NCI-H748 (cell line): ENCODE measurements around the gene HECW1.

ENCODE experiments used
- DNase-seq: peaks from one replicate; lab custom pipeline; 2025; ENCODE audit not compliant: unreplicated experiment; lab: John Stamatoyannopoulos, UW

HECW1 gene

DNA sequence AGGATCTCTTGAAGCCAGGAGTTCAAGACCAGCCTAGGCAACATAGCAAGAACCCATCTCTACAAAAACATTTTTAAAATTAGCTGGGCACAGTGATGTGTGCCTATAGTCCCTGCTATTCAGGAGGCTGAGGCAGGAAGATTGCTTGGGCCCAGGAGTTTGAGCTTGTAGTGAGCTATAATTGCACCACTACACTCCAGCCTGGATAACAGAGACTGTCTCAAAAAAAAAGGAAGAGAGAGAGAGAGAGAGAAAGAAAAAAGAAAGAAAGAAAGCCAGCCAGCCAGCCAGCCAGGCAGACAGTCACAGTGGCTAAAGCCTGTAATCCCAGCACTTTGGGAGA lies 375.3 kb downstream of the HECW1 start:
- DNase-seq: no peak

DNA sequence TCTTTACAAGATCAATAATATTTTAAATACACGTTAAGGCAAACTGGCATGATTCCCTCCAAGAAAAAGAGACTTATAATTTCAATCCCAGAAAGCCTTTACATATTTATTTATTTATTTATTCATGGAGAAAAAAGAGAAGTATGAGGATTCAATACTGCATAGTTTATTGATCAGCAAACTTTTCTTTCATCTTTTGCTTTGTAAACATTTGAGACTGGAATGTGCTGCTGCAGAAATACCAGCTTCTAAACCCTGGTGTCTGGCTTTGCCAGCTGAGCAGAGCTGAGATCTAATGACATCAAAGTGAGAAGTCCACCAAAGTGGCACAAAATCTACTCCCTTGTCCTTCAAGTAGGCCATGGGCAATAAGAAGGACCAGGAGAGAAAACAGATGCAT lies 376.8 kb downstream of the HECW1 start:
- no peak for DNase-seq

DNA sequence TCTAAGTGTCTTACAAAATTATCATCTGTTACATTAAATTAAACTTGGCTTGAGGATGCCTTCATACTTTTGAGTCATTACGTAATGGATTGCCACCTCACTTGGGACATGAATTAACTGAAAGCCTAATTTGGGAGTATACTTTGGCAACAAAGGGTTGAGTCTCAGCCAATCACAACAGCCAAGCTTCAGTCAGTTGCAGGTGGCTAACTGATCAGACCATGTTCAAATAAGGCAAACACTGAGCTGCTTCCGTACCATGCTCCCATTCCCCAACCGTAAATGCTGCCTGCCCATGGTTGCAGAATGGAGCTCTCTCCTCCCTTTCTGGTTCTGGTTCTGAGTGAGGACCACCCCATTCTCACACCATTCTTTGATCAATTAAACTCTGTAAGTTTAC lies 377.6 kb downstream of the HECW1 start:
- no peak for DNase-seq

DNA sequence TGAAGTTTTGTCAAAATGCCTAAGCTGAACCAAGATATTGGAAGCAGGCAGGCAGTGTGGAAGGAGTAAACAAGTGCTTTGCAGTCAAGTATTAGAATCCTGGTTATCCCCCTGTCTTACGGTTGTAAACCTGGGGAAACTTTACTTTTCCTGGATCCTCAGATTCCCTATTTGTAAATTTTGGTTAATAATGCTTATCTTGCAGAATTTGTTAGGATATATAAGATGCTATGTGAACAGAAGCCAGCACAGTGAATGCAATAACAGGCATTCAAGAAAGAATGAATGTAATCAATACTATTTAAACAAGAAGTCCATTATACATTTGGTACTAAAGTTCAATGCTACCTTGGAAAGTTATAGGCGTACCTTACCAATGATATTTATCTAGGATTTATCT lies 378.7 kb downstream of the HECW1 start:
- DNase-seq: no peak

DNA sequence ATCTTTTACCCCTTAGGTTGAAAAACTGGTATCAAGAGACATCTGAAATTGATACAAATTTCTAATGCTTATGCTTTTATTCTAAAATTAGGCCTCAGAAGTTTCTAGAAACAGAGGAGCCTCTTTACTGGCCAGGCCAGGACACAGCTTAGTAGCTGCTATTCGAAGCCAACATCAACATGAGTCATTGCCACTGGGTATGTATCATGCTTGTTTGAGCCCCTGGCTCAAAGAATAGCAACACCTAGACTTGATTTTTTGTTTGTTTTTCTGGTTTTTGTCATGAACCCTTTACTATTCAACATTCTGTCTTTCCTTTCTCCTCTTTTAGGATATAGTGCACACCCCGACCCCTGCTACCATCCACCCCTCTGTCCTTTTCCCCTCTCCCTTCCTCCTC lies 379.5 kb downstream of the HECW1 start:
- DNase-seq: no peak

DNA sequence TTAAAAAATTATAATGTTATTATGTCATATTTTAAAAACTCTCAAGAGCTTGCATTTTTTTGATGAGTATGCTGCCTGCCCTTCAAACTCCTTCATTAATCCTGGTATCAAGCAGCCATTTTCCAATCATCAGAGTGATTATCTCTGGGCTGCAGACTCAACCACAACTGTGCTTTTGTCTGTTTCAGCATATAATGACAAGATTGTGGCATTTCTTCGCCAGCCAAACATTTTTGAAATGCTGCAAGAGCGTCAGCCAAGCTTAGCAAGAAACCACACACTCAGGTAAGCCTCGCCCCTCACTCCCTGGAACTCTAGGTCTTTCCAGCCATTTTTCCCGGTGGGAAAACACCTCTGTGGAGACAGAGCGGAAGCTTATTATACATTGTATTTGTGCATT lies 380.4 kb downstream of the HECW1 start:
- no peak for DNase-seq

DNA sequence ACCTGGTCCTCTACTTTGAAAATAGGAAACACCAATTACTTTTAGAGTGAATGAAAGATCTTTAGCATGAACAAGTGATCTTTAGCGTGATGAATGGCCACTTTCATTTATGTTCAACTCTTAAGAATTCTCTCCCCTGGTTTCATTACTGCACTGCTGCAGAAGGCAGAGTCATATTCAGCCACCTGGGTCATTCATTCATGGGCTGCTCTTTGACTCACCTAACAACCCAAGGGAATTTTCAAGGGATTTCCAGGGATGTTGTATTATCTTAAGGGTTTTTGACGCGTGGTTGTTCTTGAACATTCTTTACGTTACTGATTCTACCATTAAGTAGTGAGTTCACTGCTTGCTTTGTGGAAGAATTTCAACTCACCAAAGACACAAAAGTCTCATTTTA lies 383.1 kb downstream of the HECW1 start:
- DNase-seq: no peak

DNA sequence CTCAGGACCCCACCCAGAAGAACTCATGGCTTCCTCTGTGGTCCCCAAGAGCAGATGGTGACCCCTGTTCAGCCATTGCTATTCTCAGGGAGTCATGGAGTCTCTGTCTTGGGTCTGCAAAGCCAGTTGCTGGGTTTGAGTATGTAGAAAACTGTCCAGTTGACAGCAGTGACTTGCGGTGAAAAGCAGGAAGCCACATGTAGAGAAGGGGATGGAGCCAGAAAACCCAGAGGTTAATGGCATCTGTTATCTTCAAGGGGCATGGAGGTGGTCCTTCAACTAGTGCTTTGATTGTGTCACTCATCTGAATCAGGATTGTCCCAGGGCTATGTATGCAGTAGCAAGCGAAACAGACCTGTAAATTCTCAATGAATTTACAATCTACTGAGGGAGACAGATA lies 384.1 kb downstream of the HECW1 start:
- no peak for DNase-seq

DNA sequence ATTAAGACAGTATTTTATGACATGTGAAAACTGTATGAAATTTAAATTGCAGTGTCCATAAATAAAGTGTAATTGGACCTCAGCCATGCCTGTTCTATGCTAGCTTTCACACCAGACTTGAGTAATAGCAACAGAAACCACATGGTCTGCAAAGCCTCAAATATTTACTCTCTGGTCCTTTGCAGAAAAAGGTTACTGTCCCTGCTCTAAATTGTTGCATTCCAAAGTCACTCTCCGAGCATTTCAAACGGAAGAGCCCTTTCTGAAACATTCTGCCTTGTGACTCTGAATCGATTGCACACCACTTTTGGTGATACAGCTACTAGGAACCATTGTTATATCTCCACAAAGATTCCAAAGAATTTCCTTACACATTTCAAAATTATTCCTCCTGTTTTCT lies 389.4 kb downstream of the HECW1 start:
- no peak for DNase-seq

DNA sequence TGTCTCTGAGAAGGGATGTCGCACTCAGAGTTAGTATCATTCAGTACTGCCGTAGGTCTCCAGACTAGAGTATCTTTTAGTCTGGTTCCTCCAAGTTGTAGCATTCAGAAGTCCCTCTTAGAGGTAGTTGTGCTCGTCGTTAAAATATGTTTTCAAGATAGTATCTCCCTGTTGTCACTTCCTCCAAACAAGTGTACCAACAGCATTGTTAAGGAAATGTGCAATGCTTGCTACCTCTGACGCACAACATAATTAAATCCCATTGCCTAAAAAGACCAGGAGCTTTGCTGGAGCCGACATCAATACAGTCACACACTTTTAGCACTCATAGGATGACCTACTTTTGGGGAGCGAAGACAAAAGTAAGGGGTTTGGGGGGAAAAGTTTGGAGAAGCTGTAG lies 390.5 kb downstream of the HECW1 start:
- no peak for DNase-seq

DNA sequence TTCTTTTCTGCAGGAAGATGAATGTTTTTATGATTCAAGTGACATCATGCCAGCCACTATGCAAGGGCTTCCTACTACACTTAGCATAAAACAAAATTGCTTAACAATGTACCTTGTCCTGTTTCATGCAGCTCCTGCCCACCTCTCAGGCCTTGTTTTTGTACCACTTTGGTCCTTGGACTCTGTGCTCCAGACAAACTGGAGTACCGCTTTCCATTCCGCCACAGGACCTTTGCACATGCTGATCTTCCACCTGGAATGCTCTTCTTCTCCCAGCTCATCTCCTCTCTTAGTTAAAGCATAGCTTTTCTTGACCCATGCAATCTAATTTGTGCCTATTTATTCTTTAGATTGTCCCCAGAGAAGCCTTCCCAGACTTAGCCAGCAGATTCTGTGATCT lies 393.0 kb downstream of the HECW1 start:
- no peak for DNase-seq

DNA sequence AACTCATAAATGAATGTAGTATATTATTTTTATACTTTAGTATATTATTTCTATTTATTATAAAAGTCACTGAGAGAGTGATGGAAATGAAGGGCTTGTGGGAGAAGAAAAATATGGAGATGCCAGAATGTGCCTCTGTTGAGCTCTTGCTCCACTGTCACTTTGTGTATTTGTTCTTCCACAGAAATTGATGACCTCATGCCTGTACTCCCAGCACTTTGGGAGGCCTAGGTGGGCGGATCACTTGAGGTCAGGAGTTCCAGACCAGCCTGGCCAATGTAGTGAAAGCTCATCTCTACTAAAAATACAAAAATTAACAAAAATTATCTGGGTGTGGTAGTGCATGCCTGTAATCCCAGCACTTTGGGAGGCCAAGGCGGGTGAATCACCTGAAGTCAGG lies 394.0 kb downstream of the HECW1 start:
- DNase-seq: no peak

DNA sequence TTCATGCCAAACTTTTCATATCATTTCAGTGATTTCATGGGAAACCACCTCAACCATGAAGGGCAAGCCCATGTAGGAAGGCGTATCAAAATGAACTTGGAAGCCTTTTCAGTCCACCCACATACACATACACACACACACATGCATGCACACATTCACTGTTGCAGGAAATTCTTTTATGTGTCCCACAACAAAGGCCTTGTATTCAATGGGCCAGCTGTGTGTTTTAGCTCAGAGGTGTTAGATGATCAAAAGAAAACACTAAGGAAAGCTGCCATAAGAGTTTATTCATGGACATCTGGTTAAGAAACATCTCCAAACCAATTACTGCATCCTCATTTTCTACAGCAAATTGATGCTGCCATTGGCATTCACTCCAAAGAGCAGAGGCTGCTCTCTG lies 396.0 kb downstream of the HECW1 start:
- no peak for DNase-seq

DNA sequence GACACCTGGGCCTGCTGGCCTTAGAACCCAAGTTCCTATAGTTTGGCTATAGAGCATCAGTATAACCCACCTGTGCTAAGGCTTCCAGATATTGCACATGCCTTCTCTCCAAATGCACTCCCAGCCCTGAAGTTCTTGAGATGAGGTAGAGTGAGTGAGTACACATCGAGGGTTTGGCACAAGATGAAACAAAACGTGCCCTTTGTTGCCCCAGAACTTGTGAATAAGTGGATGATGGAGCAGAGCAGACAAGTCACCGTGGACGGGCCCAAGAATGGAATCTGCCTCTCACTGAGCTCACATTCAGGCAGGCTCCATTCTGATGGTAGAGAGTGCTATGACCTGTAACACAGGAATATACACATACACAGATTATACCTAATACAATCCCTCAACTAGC lies 397.5 kb downstream of the HECW1 start:
- DNase-seq: no peak

DNA sequence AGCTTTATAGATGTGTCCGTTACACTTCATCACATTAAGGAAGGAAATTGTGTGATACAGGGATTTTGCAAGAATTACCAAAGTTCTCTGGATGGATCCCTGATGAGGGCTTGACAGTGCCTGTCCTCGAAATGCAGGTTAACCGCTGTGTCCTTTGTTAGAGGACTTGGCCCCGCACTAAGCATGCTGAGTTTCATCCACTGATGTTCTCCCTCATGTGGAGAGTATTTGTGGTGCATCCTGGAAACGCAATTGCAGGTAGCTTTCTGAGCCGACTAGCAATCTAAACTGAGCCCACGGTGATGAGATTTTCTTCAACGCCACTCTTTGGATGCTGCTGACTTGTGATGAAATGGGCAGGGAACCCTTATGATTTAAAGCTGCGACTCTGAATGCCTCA lies 398.6 kb downstream of the HECW1 start:
- DNase-seq: no peak

DNA sequence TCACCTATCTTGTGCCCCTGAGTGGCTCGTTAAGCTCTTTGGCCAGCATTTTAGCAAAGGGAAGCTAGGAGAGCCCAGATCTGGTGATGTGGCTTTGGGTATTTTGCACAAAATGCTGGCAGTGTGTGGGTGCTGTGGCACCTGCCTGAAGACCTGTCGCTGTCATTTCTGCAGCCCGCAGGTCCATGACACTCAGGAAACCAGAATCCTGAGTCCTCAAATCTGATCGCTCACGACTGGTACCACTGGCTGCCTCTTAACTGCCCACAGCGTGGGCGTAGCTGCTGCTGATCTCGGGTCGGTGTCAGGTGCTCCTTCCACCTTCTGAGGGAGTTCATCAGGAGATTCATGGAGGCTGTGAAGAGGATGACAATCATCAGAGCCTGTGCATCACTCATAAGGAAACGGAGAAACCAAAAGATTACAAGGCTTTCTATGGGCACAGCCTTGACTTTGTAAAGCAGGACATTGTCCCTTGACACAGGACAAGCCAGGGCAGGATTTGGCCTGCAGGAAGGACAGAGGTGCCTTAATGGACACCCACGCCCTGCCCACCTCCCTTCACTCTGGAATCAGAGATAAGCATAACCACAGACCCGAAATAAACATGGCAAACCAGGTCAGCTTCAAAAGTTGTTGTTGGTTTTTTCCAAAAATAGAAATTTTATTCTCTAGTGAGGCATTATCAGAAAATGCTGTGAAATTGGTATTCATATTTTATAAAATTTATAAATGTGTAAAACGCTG lies 399.5 kb downstream of the HECW1 start:
- DNase-seq: no peak

DNA sequence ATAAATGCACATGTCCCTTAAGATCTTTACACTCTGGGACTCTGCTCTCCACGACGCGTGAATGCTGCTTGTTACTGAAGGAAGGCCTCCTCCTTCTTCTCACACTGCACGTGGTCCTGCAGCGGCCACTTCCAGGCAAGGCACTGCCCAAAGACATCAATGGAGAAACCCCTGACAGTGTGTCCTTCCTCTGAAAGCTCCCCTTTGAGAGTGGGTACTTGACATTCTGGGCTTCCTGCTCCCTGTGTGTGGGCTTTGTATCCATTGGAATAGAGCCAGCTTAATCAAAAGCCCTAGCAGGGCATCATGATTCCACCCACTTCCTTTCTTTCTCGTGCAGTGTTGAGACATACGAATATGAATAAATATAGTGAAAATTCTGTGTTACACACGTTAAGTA lies 400.8 kb downstream of the HECW1 start:
- DNase-seq: peak; percentile 78

DNA sequence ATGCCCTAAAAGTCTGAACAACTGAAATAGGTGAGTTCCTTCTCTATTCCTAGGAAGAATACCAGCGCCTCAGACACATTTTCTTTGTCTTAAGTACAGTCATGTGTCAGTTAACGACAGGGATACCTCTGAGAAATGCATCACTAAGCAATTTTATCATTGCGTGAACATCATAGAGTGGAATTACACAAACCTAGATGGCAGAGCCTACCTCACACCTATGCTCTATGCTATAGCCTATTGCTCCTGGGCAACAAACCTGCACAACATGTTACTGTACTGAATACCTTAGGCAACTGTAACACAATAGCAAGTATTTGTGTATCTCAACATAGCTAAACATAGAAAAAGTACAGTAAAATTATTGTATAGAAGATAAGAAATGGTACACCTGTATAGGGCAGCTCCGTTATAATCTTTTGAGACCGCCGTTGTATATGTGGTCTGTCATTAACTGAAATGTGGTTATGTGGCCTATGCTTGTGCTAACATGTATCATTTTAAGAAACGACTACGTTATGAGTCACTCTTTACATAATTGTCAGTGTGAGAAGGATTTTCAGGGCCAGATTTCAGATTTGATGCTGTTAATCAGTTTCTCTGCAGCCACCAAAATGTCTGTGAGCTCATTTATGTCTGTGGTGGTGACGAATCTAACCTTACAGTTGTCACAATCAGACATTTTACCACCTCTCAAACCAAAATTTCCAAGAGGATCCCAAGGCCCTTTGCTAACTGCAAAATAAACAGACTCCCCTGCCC lies 404.3 kb downstream of the HECW1 start:
- DNase-seq: no peak

DNA sequence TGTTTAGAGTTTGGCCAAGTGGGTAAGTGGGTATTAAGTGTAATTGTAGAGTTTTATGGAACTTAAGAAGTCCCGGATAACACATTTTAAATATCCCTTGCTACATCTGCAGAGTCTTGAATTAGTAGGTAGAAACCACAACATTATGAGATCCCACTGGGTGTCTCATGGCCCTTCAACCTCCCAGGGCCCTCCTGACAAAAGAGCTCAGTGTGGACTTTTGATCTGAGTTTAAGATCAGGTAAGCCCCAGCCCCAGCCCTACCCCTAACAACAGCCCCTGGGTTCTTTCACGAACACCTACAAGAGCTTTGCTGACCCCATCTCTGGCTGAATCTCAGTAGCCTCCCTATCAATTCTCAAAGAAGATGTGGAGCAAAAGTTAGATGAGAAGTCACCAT lies 405.0 kb downstream of the HECW1 start:
- no peak for DNase-seq

DNA sequence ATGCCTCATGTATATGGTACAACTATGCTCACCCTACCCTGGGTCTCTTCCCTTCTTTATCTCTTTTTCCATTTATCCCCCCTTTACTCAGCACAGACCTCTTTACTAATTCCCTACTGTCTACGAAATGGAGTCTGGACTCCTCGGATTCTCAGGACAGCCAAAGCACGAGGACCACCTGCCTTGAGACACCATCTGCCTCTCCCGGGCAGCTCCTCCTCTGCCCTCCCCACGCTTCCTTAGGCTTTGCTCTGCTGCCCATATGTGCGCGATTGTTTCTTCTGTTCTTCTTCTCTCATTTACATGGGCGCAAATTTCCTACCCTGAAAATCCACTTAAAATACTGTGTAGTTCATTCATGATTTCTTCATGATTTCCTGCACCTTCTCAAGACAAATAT lies 407.8 kb downstream of the HECW1 start:
- DNase-seq: no peak

DNA sequence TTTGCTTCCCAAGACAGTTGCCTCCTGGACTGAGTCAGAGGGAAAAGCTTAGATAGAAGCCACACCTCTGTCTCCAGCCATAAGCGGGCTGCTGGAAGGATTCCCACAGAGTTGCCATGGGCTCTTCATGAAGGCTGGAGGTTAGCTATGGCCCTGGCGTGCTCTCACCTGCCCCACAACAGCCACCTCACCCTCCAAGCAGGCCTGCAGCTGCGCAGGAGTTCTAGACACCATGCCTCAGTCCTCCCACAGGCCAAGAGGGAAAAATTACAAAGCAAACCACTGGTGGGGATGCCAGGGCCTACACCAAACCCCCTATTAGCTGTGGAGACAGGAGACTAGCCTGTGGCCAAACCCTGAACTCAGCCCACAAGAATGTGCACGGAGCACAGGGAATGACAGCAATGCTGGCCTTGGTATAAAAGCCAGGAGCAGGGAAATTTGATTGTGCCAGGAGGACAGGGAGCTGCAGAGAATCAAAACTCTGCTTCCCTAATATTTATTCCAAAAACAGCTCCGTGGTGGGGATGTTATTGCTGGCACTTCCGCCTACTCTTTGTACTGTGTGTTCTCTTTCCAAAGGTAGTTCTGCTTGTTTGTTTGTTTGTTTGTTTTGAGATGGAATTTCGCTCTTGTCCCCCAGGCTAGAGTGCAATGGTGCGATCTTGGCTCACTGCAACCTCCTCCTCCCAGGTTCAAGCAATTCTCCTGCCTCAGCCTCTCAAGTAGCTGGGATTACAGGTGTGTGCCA lies 410.1 kb downstream of the HECW1 start:
- DNase-seq: no peak
